ENCODE data around the gene APELA. TPM values are rescaled to one million over a fixed set of nuclear protein-coding genes. Genes with fewer than 3 reads are reported as not detected.
"Not testable (repeated sequence)": the region's sequence is repeated elsewhere in the genome, so short reads cannot be mapped to it uniquely, and the experiment has no call there.

The APELA gene
- total RNA-seq, 1 donor from 2014 or later: not detected

GRCh38 chr4:164902608-164903007, 25.6 kb downstream of the APELA start:
- no peak overlapping the region for H3K27ac ChIP-seq
- H3K9me3 ChIP-seq: no peaks in the 10 kb centered on the region
- intact Hi-C loops (cut with DNase I): no loop called here
- peak; percentile 48 for ATAC-seq
- no peaks in the 10 kb centered on the region for H3K36me3 ChIP-seq
- DNase-seq: no peak
- no peak for TF ChIP-seq CTCF (IDR thresholded peaks at IDR 0.05)
- H3K27me3 ChIP-seq: no peaks in the 10 kb centered on the region
- no peaks in the 10 kb centered on the region for H3K4me1 ChIP-seq
- no peak overlapping the region for H3K4me3 ChIP-seq

GRCh38 chr4:164904336-164904735, 27.4 kb downstream of the APELA start:
- no peak for TF ChIP-seq CTCF (IDR thresholded peaks at IDR 0.05)
- no peak overlapping the region for H3K4me3 ChIP-seq
- no peaks in the 10 kb centered on the region for H3K27me3 ChIP-seq
- ATAC-seq (no peak), DNase-seq (no peak)
- intact Hi-C loops (cut with DNase I): no loop called here
- H3K27ac ChIP-seq: no peak overlapping the region
- no peaks in the 10 kb centered on the region for H3K9me3 ChIP-seq
- H3K36me3 ChIP-seq: no peaks in the 10 kb centered on the region
- no peaks in the 10 kb centered on the region for H3K4me1 ChIP-seq

- H3K4me3 ChIP-seq: no peak overlapping the region
- no peak for DNase-seq
- no peak for ATAC-seq
- intact Hi-C loops (cut with DNase I): no loop called here
- no peaks in the 10 kb centered on the region for H3K27me3 ChIP-seq
- no peaks in the 10 kb centered on the region for H3K9me3 ChIP-seq
- no peak for TF ChIP-seq CTCF (IDR thresholded peaks at IDR 0.05)
- H3K36me3 ChIP-seq: no peaks in the 10 kb centered on the region
- no peaks in the 10 kb centered on the region for H3K4me1 ChIP-seq
- H3K27ac ChIP-seq: no peak overlapping the region
Observed at GRCh38 chr4:164904941-164905340, 28.0 kb downstream of the APELA start.

- intact Hi-C loops (cut with DNase I): no loop called here
- H3K4me3 ChIP-seq: no peak overlapping the region
- TF ChIP-seq CTCF (IDR thresholded peaks at IDR 0.05): no peak
- DNase-seq (no peak), ATAC-seq (no peak)
- H3K9me3 ChIP-seq: no peaks in the 10 kb centered on the region
- no peaks in the 10 kb centered on the region for H3K36me3 ChIP-seq
- H3K27ac ChIP-seq: no peak overlapping the region
- H3K27me3 ChIP-seq: no peaks in the 10 kb centered on the region
- no peaks in the 10 kb centered on the region for H3K4me1 ChIP-seq
Observed at GRCh38 chr4:164906368-164906767, 29.4 kb downstream of the APELA start.

- H3K27me3 ChIP-seq; ATAC-seq; H3K4me1 ChIP-seq; DNase-seq; H3K27ac ChIP-seq; H3K4me3 ChIP-seq; H3K9me3 ChIP-seq; H3K36me3 ChIP-seq; intact Hi-C loops (cut with DNase I): not testable (repeated sequence)
Observed at GRCh38 chr4:164913506-164913905, 36.5 kb downstream of the APELA start.

GRCh38 chr4:164918956-164919355, 42.0 kb downstream of the APELA start:
- H3K9me3 ChIP-seq: no peaks in the 10 kb centered on the region
- no peak for ATAC-seq

More at GRCh38 chr4:164918956-164919355, 42.0 kb downstream of the APELA start:
- no peak overlapping the region for H3K4me3 ChIP-seq
- no peaks in the 10 kb centered on the region for H3K36me3 ChIP-seq
- TF ChIP-seq CTCF (IDR thresholded peaks at IDR 0.05): no peak
- no peak for DNase-seq
- intact Hi-C loops (cut with DNase I): no loop called here
- H3K4me1 ChIP-seq: no peaks in the 10 kb centered on the region
- H3K27ac ChIP-seq: no peak overlapping the region
- H3K27me3 ChIP-seq: no peaks in the 10 kb centered on the region
